Neural cell (in vitro differentiated cells): Measurements from ENCODE around the gene DUT.

Source experiments
- EP300 ChIP-seq: fragments of 450-650 bp; conservative IDR thresholded peaks from 2 replicates; pipeline ENCODE4 v1.6.1; 2014; ENCODE audit warnings: antibody characterized with exemption, mild to moderate bottlenecking, moderate library complexity; ENCODE audit not compliant: poor library complexity, severe bottlenecking
- EZH2 ChIP-seq: fragments of 200-600, 300-800 bp; shearing (Covaris generic), sonication (generic); IDR thresholded peaks from 2 replicates; pipeline ENCODE4 v1.6.1; 2014; ENCODE audit warnings: antibody characterized with exemption, low read length, borderline replicate concordance, mild to moderate bottlenecking; ENCODE audit not compliant: insufficient read depth, poor library complexity, severe bottlenecking
- POLR2AphosphoS5 ChIP-seq: IDR thresholded peaks from 2 replicates; pipeline ENCODE4 v1.6.1; 2012
- RAD21 ChIP-seq: fragments of 450-650 bp; conservative IDR thresholded peaks from 2 replicates; pipeline ENCODE4 v1.6.1; 2014; ENCODE audit warnings: antibody characterized with exemption, mild to moderate bottlenecking, moderate library complexity
- SMC3 ChIP-seq: fragments of 450-650 bp; conservative IDR thresholded peaks from 2 replicates; pipeline ENCODE4 v1.6.1; 2014; ENCODE audit warnings: antibody characterized with exemption, mild to moderate bottlenecking, moderate library complexity; ENCODE audit not compliant: poor library complexity
- TAF1 ChIP-seq: IDR thresholded peaks from 2 replicates; pipeline ENCODE4 v1.6.1; 2012; ENCODE audit warnings: low read depth
- TF ChIP-seq, protein P1 (sequence below): fragments of 450-650 bp; IDR thresholded peaks from 2 replicates; pipeline ENCODE4 v1.5.1; 2014; ENCODE audit warnings: antibody characterized with exemption, mild to moderate bottlenecking, moderate library complexity; ENCODE audit not compliant: poor library complexity, severe bottlenecking
- TF ChIP-seq, protein P2 (sequence below): IDR thresholded peaks from 2 replicates; pipeline ENCODE4 v1.6.1; 2012; ENCODE audit warnings: borderline replicate concordance

DNA sequence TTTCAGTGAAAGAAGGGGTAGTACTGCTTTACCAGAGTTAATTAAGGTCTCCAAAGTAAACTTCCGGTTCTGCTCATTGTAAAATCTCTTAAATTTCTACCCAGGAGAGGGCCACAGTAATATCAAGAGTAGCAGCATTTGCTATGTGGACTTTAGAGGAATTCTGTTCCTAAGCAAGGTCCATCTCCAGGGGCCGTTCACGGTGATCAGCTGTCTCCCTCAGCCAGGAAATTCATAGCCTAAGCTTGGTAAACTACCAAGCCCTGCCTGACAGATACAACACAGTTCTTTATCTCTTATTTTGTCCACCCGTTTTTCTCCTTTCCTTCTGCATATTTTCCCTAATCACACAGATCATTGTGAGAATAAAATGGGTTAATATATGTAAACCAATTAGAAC is 2.3 kb downstream of the DUT start:
- TF ChIP-seq TAF1, result no peak
- TF ChIP-seq, protein P1, sequence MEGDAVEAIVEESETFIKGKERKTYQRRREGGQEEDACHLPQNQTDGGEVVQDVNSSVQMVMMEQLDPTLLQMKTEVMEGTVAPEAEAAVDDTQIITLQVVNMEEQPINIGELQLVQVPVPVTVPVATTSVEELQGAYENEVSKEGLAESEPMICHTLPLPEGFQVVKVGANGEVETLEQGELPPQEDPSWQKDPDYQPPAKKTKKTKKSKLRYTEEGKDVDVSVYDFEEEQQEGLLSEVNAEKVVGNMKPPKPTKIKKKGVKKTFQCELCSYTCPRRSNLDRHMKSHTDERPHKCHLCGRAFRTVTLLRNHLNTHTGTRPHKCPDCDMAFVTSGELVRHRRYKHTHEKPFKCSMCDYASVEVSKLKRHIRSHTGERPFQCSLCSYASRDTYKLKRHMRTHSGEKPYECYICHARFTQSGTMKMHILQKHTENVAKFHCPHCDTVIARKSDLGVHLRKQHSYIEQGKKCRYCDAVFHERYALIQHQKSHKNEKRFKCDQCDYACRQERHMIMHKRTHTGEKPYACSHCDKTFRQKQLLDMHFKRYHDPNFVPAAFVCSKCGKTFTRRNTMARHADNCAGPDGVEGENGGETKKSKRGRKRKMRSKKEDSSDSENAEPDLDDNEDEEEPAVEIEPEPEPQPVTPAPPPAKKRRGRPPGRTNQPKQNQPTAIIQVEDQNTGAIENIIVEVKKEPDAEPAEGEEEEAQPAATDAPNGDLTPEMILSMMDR, result no peak
- no peak for TF ChIP-seq SMC3
- TF ChIP-seq EP300, result no peak
- TF ChIP-seq, protein P2, sequence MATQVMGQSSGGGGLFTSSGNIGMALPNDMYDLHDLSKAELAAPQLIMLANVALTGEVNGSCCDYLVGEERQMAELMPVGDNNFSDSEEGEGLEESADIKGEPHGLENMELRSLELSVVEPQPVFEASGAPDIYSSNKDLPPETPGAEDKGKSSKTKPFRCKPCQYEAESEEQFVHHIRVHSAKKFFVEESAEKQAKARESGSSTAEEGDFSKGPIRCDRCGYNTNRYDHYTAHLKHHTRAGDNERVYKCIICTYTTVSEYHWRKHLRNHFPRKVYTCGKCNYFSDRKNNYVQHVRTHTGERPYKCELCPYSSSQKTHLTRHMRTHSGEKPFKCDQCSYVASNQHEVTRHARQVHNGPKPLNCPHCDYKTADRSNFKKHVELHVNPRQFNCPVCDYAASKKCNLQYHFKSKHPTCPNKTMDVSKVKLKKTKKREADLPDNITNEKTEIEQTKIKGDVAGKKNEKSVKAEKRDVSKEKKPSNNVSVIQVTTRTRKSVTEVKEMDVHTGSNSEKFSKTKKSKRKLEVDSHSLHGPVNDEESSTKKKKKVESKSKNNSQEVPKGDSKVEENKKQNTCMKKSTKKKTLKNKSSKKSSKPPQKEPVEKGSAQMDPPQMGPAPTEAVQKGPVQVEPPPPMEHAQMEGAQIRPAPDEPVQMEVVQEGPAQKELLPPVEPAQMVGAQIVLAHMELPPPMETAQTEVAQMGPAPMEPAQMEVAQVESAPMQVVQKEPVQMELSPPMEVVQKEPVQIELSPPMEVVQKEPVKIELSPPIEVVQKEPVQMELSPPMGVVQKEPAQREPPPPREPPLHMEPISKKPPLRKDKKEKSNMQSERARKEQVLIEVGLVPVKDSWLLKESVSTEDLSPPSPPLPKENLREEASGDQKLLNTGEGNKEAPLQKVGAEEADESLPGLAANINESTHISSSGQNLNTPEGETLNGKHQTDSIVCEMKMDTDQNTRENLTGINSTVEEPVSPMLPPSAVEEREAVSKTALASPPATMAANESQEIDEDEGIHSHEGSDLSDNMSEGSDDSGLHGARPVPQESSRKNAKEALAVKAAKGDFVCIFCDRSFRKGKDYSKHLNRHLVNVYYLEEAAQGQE, result no peak
- TF ChIP-seq POLR2AphosphoS5, result no peak
- TF ChIP-seq RAD21, result no peak
- no peak for TF ChIP-seq EZH2
